HUES64 (cell line): Measurements from ENCODE around the gene SH2D1B.

Source experiments
- H3K27ac ChIP-seq: 2 replicates; pipeline ENCODE4 v1.7.0; 2013; ENCODE audit warnings: low read depth, low read length, inconsistent platforms
- H3K27me3 ChIP-seq: 2 replicates; pipeline ENCODE4 v1.6.1; 2013; ENCODE audit warnings: mild to moderate bottlenecking, low read length; ENCODE audit not compliant: insufficient read depth
- H3K36me3 ChIP-seq: 2 replicates; pipeline ENCODE4 v1.6.1; 2013; ENCODE audit warnings: mild to moderate bottlenecking, low read length; ENCODE audit not compliant: insufficient read depth
- H3K4me1 ChIP-seq: 2 replicates; pipeline ENCODE4 v1.6.1; 2013; ENCODE audit warnings: mild to moderate bottlenecking, low read length, moderate library complexity; ENCODE audit not compliant: insufficient read depth
- H3K4me3 ChIP-seq: 2 replicates; pipeline ENCODE4 v1.5.1; 2013; ENCODE audit warnings: mild to moderate bottlenecking, low read length, moderate library complexity
- H3K9ac ChIP-seq: 2 replicates; pipeline ENCODE4 v1.6.1; 2013; ENCODE audit warnings: mild to moderate bottlenecking, low read depth, low read length
- H3K9me3 ChIP-seq: 2 replicates; pipeline ENCODE4 v1.6.1; 2013; ENCODE audit warnings: low read depth, low read length; ENCODE audit not compliant: insufficient read depth
- WGBS: fragments of 150-250, 120-280 bp; methylation state at CpG from one replicate; pipeline ENCODE4 v1.1.7; 2013; ENCODE audit warnings: missing lambda C conversion rate; 5-methylcytosine and 5-hydroxymethylcytosine counted together

The SH2D1B gene

GRCh38 chr1:162387226-162388082 lies 24.5 kb downstream of the SH2D1B start:
- Histone ChIP-seq H3K27ac (no peak overlapping the region), H3K4me3 (no peak overlapping the region), H3K9ac (no peak overlapping the region), H3K36me3 (0 out of 2 replicates have a peak, but pooled peaks cover 7% of the 10 kb centered on the region), H3K9me3 (no peaks in the 10 kb centered on the region), H3K4me1 (peaks cover 24% of the 10 kb centered on the region), H3K27me3 (no peaks in the 10 kb centered on the region)
- WGBS: 86% methylated on average over 20 of the region's 20 CpGs

- WGBS: 84% methylated on average over 8 of the region's 8 CpGs
- Histone ChIP-seq H3K9me3 (no peaks in the 10 kb centered on the region), H3K4me1 (peaks cover 17% of the 10 kb centered on the region), H3K36me3 (0 out of 2 replicates have a peak, but pooled peaks cover 7% of the 10 kb centered on the region), H3K27me3 (no peaks in the 10 kb centered on the region), H3K4me3 (no peak overlapping the region), H3K9ac (no peak overlapping the region), H3K27ac (no peak overlapping the region)
Measured at GRCh38 chr1:162386292-162387225, 25.4 kb downstream of the SH2D1B start.

DNA sequence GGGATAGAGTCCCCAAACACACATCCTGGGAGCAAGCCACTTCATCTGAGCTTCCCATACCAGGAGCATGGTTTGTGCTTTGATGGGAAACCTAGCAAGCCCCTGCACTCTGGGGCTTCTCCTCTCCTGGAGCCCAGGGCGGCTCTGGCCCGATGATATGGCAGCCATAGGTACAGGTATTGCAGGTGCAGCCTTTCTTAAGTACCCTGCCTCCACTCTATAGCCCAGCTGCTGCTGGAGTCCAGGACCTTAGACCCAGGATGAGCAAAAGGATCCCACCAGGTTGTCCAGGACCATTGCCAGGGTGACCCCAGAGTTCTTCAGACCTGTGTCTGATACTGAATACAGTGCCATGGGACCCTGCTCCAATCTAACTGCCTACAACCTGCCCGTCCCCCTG lies 26.2 kb downstream of the SH2D1B start:
- Histone ChIP-seq H3K9ac (no peak overlapping the region), H3K27me3 (no peaks in the 10 kb centered on the region), H3K36me3 (0 out of 2 replicates have a peak, but pooled peaks cover 7% of the 10 kb centered on the region), H3K27ac (no peak overlapping the region), H3K4me1 (peaks cover 13% of the 10 kb centered on the region; the same call in 1 of the 2 replicates), H3K4me3 (no peak overlapping the region), H3K9me3 (no peaks in the 10 kb centered on the region)
- WGBS: 80% methylated on average over 3 of the region's 3 CpGs

DNA sequence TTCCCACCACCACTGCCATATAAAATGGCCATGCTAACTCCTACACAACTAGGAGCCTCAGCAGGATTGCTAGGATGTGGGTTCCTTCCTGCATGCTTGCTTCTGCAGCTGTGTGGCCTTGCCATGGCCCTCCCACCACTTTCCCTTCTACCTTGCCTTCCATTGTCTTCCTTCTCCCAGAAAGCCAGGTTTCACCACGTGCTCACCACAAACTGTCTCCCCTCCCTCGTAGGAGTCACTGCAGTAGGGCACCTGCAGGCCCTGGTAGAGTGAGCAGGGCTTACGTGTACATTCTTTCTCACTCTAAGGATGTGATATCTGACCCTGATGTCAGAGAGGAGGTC lies 26.7 kb downstream of the SH2D1B start:
- 0 out of 2 replicates have a peak, but pooled peaks cover 7% of the 10 kb centered on the region for H3K36me3 ChIP-seq
- H3K9ac ChIP-seq: no peak overlapping the region
- no peaks in the 10 kb centered on the region for H3K27me3 ChIP-seq
- H3K4me1 ChIP-seq: peaks cover 12% of the 10 kb centered on the region; the same call in 1 of the 2 replicates
- H3K4me3 ChIP-seq: no peak overlapping the region
- 91% methylated on average over 3 of the region's 3 CpGs for WGBS
- H3K9me3 ChIP-seq: no peaks in the 10 kb centered on the region
- no peak overlapping the region for H3K27ac ChIP-seq

DNA sequence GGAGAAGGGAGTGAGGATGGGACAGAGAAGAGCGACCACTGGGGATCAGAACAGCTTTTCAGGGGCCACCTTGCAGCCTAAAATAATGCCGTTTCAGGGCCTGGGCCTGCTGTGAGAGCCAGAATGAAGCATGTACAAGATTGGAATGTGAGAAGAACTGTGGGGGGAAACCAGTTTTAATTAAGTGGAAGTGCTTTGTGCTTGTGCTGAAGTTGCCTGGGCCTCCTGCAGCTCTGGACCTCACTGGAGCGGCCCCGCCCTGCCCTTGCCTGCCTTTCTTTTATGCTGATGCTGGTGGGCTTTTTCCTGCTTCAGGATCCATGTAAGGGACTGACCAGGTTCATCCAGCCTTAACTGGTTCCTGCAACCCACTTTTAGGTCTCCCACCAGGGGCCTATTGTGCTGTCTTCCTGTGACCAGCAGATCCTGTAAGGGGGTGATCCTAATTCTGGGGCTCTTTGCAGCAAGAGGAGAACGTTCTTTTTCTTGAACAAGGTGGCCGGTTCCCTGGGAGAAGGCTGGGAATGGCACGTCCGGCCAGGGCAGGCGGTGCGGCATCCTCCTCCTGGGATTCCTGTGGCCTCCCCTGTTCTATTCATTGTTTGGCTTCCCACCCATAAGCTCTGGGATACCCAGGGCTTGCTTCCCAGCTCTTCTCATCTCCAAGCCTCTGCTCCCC lies 27.2 kb downstream of the SH2D1B start:
- H3K4me1 ChIP-seq: peaks cover 7% of the 10 kb centered on the region; the same call in 1 of the 2 replicates
- no peaks in the 10 kb centered on the region for H3K27me3 ChIP-seq
- H3K9ac ChIP-seq: no peak overlapping the region
- WGBS: 93% methylated on average over 10 of the region's 10 CpGs
- no peak overlapping the region for H3K27ac ChIP-seq
- no peak overlapping the region for H3K4me3 ChIP-seq
- no peaks in the 10 kb centered on the region for H3K9me3 ChIP-seq
- H3K36me3 ChIP-seq: 0 out of 2 replicates have a peak, but pooled peaks cover 7% of the 10 kb centered on the region

DNA sequence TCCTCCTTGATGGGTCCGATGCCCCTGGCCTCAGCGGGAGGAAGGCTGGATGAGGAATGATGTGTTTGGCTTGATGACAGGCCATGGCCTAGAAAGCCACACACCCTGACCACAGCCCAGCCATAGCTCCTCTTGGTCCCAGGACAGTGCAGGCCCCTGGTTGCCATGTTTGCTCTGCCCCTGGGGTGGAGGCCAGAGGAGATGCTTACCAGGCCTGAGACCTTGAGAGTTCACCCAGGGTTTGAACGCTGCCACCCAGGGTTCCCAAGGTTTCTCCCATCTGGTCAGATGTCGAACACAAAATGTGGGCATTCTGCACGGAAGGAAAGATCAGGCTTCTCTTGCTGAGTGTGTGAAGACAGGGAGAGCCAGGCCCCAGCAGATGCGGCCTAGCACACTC lies 27.8 kb downstream of the SH2D1B start:
- Histone ChIP-seq H3K27me3 (no peaks in the 10 kb centered on the region), H3K27ac (no peak overlapping the region), H3K4me1 (peaks cover 4% of the 10 kb centered on the region; the same call in 1 of the 2 replicates), H3K9ac (no peak overlapping the region), H3K4me3 (no peak overlapping the region), H3K36me3 (0 out of 2 replicates have a peak, but pooled peaks cover 7% of the 10 kb centered on the region), H3K9me3 (no peaks in the 10 kb centered on the region)
- WGBS: 96% methylated on average over 6 of the region's 6 CpGs

DNA sequence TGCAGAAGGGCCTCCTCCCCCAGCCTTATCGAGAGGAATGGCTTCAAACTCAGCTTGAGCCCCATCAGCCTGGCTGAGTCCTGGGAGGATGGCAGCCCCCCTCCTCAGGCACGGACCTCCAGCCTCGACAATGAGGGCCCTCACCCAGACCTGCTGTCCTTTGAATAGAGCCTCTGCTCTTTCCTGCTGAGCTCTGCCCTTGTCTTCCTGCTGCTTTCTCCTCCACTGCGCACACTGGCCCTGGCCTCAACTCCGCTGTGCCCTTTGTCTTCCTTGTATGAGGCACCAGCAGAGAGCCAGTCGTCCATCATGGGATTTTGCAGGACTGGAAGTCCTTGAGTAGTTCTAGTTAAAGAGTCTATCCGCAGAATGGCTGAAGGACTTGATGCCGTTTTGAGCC lies 28.4 kb downstream of the SH2D1B start:
- Histone ChIP-seq H3K4me1 (peaks cover 4% of the 10 kb centered on the region; the same call in 1 of the 2 replicates), H3K9ac (no peak overlapping the region), H3K27me3 (no peaks in the 10 kb centered on the region), H3K27ac (no peak overlapping the region), H3K36me3 (0 out of 2 replicates have a peak, but pooled peaks cover 7% of the 10 kb centered on the region), H3K4me3 (no peak overlapping the region), H3K9me3 (no peaks in the 10 kb centered on the region)
- 92% methylated on average over 8 of the region's 8 CpGs for WGBS

DNA sequence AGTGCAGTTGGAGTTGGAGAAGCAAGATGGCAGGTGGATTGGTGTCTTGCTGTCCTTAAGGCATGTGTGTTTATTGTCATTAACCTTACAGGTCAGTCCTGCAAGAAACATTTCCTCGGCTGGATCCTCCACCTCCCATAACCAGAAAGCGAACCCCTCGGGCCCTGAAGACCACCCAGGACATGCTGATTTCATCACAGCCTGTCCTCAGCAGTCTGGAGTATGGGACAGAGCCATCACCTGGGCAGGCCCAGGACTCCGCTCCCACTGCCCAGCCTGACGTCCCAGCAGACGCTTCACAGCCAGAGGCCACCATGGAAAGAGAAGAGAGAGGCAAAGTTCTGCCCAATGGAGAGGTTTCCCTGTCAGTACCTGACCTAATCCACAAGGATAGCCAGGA lies 28.8 kb downstream of the SH2D1B start:
- WGBS: 91% methylated on average over 6 of the region's 6 CpGs
- H3K36me3 ChIP-seq: 0 out of 2 replicates have a peak, but pooled peaks cover 7% of the 10 kb centered on the region
- H3K27ac ChIP-seq: no peak overlapping the region
- H3K4me3 ChIP-seq: no peak overlapping the region
- no peaks in the 10 kb centered on the region for H3K9me3 ChIP-seq
- no peak overlapping the region for H3K9ac ChIP-seq
- H3K4me1 ChIP-seq: peaks cover 4% of the 10 kb centered on the region; the same call in 1 of the 2 replicates
- H3K27me3 ChIP-seq: no peaks in the 10 kb centered on the region

GRCh38 chr1:162381941-162382750 lies 29.8 kb downstream of the SH2D1B start:
- no peak overlapping the region for H3K9ac ChIP-seq
- 94% methylated on average over 13 of the region's 13 CpGs for WGBS
- H3K27me3 ChIP-seq: no peaks in the 10 kb centered on the region
- H3K4me3 ChIP-seq: no peak overlapping the region
- no peak overlapping the region for H3K27ac ChIP-seq
- 0 out of 2 replicates have a peak, but pooled peaks cover 7% of the 10 kb centered on the region for H3K36me3 ChIP-seq
- no peaks in the 10 kb centered on the region for H3K9me3 ChIP-seq
- H3K4me1 ChIP-seq: no peaks in the 10 kb centered on the region; the same call in 1 of the 2 replicates

DNA sequence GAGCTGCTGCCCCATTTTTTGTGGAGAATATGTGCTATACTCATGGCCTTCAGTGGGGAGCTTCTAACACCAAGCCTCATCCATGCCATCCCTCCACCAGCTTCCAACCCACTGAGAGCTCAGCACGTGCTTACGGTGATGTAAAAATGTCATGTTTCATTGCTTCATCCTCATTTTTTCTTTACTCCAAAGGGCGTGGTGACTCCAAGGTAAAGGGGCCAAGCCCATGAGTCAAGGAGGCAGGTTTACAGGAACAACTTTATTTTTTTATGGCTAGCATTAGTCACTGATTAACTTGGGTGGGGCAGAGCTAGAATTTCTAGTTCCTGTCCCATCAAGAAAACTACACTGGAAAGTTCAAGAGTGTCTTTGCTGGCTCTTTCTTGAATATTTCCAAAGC lies 30.6 kb downstream of the SH2D1B start, which contains the start of gene C1orf226:
Gene C1orf226 (plus strand): TSS at position 346 of the 400 bp plus-strand sequence. CDS start 174 bp downstream, outside the sequence.
- H3K27ac ChIP-seq: no peak within 1 kb of the TSS
- H3K9ac ChIP-seq: no peak within 1 kb of the TSS
- 0 out of 2 replicates have a peak, but pooled peaks cover 7% of the 10 kb centered on the region for H3K36me3 ChIP-seq
- H3K27me3 ChIP-seq: no peaks in the 10 kb centered on the region
- H3K4me3 ChIP-seq: no peak within 1 kb of the TSS
- H3K9me3 ChIP-seq: no peaks in the 10 kb centered on the region
- WGBS: 96% methylated on average over 3 of the region's 3 CpGs
- no peaks in the 10 kb centered on the region; the same call in 1 of the 2 replicates for H3K4me1 ChIP-seq
